Activated CD4-positive, alpha-beta T cell treated with anti-CD3 and anti-CD28 coated beads for 1 hour (primary cell): ENCODE data around the gene CYSLTR2.

Experiments used
- DNase-seq: peaks from one replicate; pipeline ENCODE4 v3.0.0-alpha.2; 2020

Gene CYSLTR2

GRCh38 chr13:48749144-48749543, 95.4 kb downstream of the CYSLTR2 start:
- no peak for DNase-seq

GRCh38 chr13:48749699-48750473, 96.2 kb downstream of the CYSLTR2 start:
- peak; percentile 15 for DNase-seq

- no peak for DNase-seq
Measured at GRCh38 chr13:48750588-48751383, 97.1 kb downstream of the CYSLTR2 start.

GRCh38 chr13:48760626-48761025, 106.9 kb downstream of the CYSLTR2 start:
- no peak for DNase-seq
